Measurements from ENCODE around the gene ARHGAP20.

ARHGAP20 gene

DNA sequence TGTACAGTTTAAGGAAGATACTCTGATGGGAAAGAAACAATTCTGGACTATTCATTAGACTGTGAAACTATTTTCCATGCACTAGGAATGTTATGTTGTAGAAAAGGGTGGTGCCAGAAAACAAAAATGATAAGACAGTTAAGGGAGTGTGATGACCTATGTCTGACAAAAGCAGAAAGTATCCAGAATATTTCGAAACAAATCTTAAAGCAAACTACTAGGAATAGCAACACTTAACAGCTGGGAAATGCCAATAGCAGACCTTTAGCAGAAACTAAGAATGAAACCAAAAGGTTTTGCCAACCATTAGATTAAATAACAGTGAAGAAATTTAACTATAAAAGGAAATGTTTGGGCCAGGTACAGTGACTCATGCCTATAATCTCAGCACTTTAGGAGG is 3.3 kb upstream of the ARHGAP20 start:
- no peaks in the 10 kb centered on the region for H3K79me2 ChIP-seq (ENCODE audit: control insufficient read depth, insufficient read depth, low read length, unreplicated experiment)
- peak overlapping the region; percentile 52 for H3K27ac ChIP-seq (ENCODE audit: low read depth, low read length)
- H2AFZ ChIP-seq (ENCODE audit: low read length, unreplicated experiment): no peak overlapping the region
- no peaks in the 10 kb centered on the region for H3K27me3 ChIP-seq (ENCODE audit: insufficient read depth, low read length)
- H3K36me3 ChIP-seq (ENCODE audit: insufficient read depth, low read length): no peaks in the 10 kb centered on the region
- H3K4me1 ChIP-seq (ENCODE audit: control insufficient read depth, insufficient read depth, low read length, unreplicated experiment): peaks cover 32% of the 10 kb centered on the region
- H3K4me3 ChIP-seq (ENCODE audit: low read depth, low read length): no peak overlapping the region

DNA sequence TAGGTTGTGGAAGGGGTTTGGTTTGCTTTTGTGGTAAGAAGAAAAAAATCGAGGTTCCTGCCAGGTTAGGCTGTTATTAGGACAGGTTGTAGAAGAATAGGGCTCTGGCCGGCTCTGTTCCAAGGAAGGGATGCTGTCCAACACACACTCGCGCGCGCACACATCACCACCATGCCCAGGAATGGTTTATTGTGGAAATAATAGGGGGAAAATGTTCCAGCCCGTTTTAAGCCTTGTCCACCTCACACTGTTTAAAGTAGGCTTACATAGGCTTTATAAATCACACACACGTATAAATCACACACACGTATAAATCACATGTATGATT is 1.2 kb upstream of the ARHGAP20 start:
- Histone ChIP-seq H3K4me3 (ENCODE audit: low read depth, low read length) (peak overlapping the region; percentile 92), H3K27ac (ENCODE audit: low read depth, low read length) (no peak overlapping the region), H3K79me2 (ENCODE audit: control insufficient read depth, insufficient read depth, low read length, unreplicated experiment) (no peaks in the 10 kb centered on the region), H3K27me3 (ENCODE audit: insufficient read depth, low read length) (no peaks in the 10 kb centered on the region), H2AFZ (ENCODE audit: low read length, unreplicated experiment) (peak overlapping the region; percentile 90), H3K4me1 (ENCODE audit: control insufficient read depth, insufficient read depth, low read length, unreplicated experiment) (peaks cover 36% of the 10 kb centered on the region), H3K36me3 (ENCODE audit: insufficient read depth, low read length) (no peaks in the 10 kb centered on the region)

GRCh38 chr11:110712659-110713448 is 617 bp upstream of the ARHGAP20 start:
- H3K27me3 ChIP-seq (ENCODE audit: insufficient read depth, low read length): no peaks in the 10 kb centered on the region
- peaks cover 36% of the 10 kb centered on the region for H3K4me1 ChIP-seq (ENCODE audit: control insufficient read depth, insufficient read depth, low read length, unreplicated experiment)
- no peaks in the 10 kb centered on the region for H3K36me3 ChIP-seq (ENCODE audit: insufficient read depth, low read length)
- H2AFZ ChIP-seq (ENCODE audit: low read length, unreplicated experiment): peak overlapping the region; percentile 90
- no peaks in the 10 kb centered on the region for H3K79me2 ChIP-seq (ENCODE audit: control insufficient read depth, insufficient read depth, low read length, unreplicated experiment)
- H3K4me3 ChIP-seq (ENCODE audit: low read depth, low read length): peak overlapping the region; percentile 92
- H3K27ac ChIP-seq (ENCODE audit: low read depth, low read length): no peak overlapping the region

GRCh38 chr11:110711448-110711775 is 825 bp downstream of the ARHGAP20 start:
- H2AFZ ChIP-seq (ENCODE audit: low read length, unreplicated experiment): peak overlapping the region; percentile 79
- peaks cover 28% of the 10 kb centered on the region for H3K4me1 ChIP-seq (ENCODE audit: control insufficient read depth, insufficient read depth, low read length, unreplicated experiment)
- H3K79me2 ChIP-seq (ENCODE audit: control insufficient read depth, insufficient read depth, low read length, unreplicated experiment): no peaks in the 10 kb centered on the region
- peak overlapping the region; percentile 92 for H3K4me3 ChIP-seq (ENCODE audit: low read depth, low read length)
- no peaks in the 10 kb centered on the region for H3K36me3 ChIP-seq (ENCODE audit: insufficient read depth, low read length)
- H3K27ac ChIP-seq (ENCODE audit: low read depth, low read length): no peak overlapping the region
- no peaks in the 10 kb centered on the region for H3K27me3 ChIP-seq (ENCODE audit: insufficient read depth, low read length)

DNA sequence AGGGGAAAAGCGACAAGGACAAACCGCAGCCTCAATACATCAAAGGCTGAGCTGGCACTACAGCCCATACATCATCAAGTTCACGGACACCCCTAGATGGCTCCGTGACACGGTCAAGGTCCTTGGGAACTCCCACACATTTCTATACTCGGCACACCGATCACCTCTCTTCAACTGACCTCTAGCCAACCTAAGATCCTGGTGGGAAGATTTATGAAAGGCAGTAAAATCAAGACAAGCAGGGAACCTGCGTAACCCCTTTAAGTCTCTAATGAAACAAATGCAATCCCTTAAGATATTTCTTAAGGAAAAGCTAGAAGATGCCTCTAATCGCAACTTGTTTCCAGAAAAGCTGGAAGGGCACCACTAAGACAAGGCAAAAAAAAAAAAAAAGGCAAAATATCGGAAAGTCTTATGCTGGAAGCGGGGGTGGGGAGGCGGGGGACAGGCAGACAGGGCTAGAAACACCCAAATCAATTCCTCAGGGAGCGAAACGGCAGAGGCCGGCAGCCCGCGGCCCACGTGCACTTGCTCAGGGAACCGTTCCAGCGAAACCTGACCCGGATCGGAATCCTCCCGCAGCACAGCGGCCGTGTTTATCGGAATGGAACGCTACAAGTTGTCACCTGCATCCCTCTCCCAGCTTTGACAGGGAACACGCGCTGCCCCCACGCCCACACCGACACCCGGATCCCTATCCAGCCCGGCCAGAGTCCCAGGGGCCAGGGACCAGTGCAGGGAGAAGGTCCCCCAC is 1.4 kb downstream of the ARHGAP20 start:
- Histone ChIP-seq H3K27me3 (ENCODE audit: insufficient read depth, low read length) (no peaks in the 10 kb centered on the region), H3K4me1 (ENCODE audit: control insufficient read depth, insufficient read depth, low read length, unreplicated experiment) (peaks cover 22% of the 10 kb centered on the region), H3K27ac (ENCODE audit: low read depth, low read length) (no peak overlapping the region), H2AFZ (ENCODE audit: low read length, unreplicated experiment) (peak overlapping the region; percentile 34), H3K79me2 (ENCODE audit: control insufficient read depth, insufficient read depth, low read length, unreplicated experiment) (no peaks in the 10 kb centered on the region), H3K36me3 (ENCODE audit: insufficient read depth, low read length) (no peaks in the 10 kb centered on the region), H3K4me3 (ENCODE audit: low read depth, low read length) (peak overlapping the region; percentile 92)

GRCh38 chr11:110704210-110704864 is 7.9 kb downstream of the ARHGAP20 start:
- no peaks in the 10 kb centered on the region for H3K27me3 ChIP-seq (ENCODE audit: insufficient read depth, low read length)
- H3K4me1 ChIP-seq (ENCODE audit: control insufficient read depth, insufficient read depth, low read length, unreplicated experiment): no peaks in the 10 kb centered on the region
- H3K4me3 ChIP-seq (ENCODE audit: low read depth, low read length): no peak overlapping the region
- H3K36me3 ChIP-seq (ENCODE audit: insufficient read depth, low read length): no peaks in the 10 kb centered on the region
- no peaks in the 10 kb centered on the region for H3K79me2 ChIP-seq (ENCODE audit: control insufficient read depth, insufficient read depth, low read length, unreplicated experiment)
- H3K27ac ChIP-seq (ENCODE audit: low read depth, low read length): no peak overlapping the region
- H2AFZ ChIP-seq (ENCODE audit: low read length, unreplicated experiment): no peak overlapping the region

- no peak overlapping the region for H2AFZ ChIP-seq (ENCODE audit: low read length, unreplicated experiment)
- H3K27ac ChIP-seq (ENCODE audit: low read depth, low read length): no peak overlapping the region
- H3K27me3 ChIP-seq (ENCODE audit: insufficient read depth, low read length): no peaks in the 10 kb centered on the region
- H3K36me3 ChIP-seq (ENCODE audit: insufficient read depth, low read length): no peaks in the 10 kb centered on the region
- no peak overlapping the region for H3K4me3 ChIP-seq (ENCODE audit: low read depth, low read length)
- no peaks in the 10 kb centered on the region for H3K79me2 ChIP-seq (ENCODE audit: control insufficient read depth, insufficient read depth, low read length, unreplicated experiment)
- no peaks in the 10 kb centered on the region for H3K4me1 ChIP-seq (ENCODE audit: control insufficient read depth, insufficient read depth, low read length, unreplicated experiment)
Measured at GRCh38 chr11:110691926-110692325, 20.3 kb downstream of the ARHGAP20 start.

- H2AFZ ChIP-seq (ENCODE audit: low read length, unreplicated experiment): no peak overlapping the region
- no peaks in the 10 kb centered on the region for H3K27me3 ChIP-seq (ENCODE audit: insufficient read depth, low read length)
- H3K4me1 ChIP-seq (ENCODE audit: control insufficient read depth, insufficient read depth, low read length, unreplicated experiment): no peaks in the 10 kb centered on the region
- no peaks in the 10 kb centered on the region for H3K36me3 ChIP-seq (ENCODE audit: insufficient read depth, low read length)
- H3K27ac ChIP-seq (ENCODE audit: low read depth, low read length): no peak overlapping the region
- no peak overlapping the region for H3K4me3 ChIP-seq (ENCODE audit: low read depth, low read length)
- no peaks in the 10 kb centered on the region for H3K79me2 ChIP-seq (ENCODE audit: control insufficient read depth, insufficient read depth, low read length, unreplicated experiment)
Measured at GRCh38 chr11:110689306-110689705, 22.9 kb downstream of the ARHGAP20 start.

- Histone ChIP-seq H3K27me3 (ENCODE audit: insufficient read depth, low read length) (no peaks in the 10 kb centered on the region), H3K4me1 (ENCODE audit: control insufficient read depth, insufficient read depth, low read length, unreplicated experiment) (peaks cover 18% of the 10 kb centered on the region), H3K36me3 (ENCODE audit: insufficient read depth, low read length) (no peaks in the 10 kb centered on the region; the same call in 1 of the 2 replicates), H3K79me2 (ENCODE audit: control insufficient read depth, insufficient read depth, low read length, unreplicated experiment) (no peaks in the 10 kb centered on the region), H3K4me3 (ENCODE audit: low read depth, low read length) (no peak overlapping the region), H3K27ac (ENCODE audit: low read depth, low read length) (no peak overlapping the region), H2AFZ (ENCODE audit: low read length, unreplicated experiment) (no peak overlapping the region)
Measured at GRCh38 chr11:110679323-110679975, 32.8 kb downstream of the ARHGAP20 start.

GRCh38 chr11:110675548-110675947 is 36.7 kb downstream of the ARHGAP20 start:
- H3K27ac ChIP-seq (ENCODE audit: low read depth, low read length): no peak overlapping the region
- H3K4me1 ChIP-seq (ENCODE audit: control insufficient read depth, insufficient read depth, low read length, unreplicated experiment): peaks cover 8% of the 10 kb centered on the region
- H2AFZ ChIP-seq (ENCODE audit: low read length, unreplicated experiment): no peak overlapping the region
- H3K27me3 ChIP-seq (ENCODE audit: insufficient read depth, low read length): no peaks in the 10 kb centered on the region
- H3K4me3 ChIP-seq (ENCODE audit: low read depth, low read length): no peak overlapping the region
- no peaks in the 10 kb centered on the region for H3K79me2 ChIP-seq (ENCODE audit: control insufficient read depth, insufficient read depth, low read length, unreplicated experiment)
- H3K36me3 ChIP-seq (ENCODE audit: insufficient read depth, low read length): no peaks in the 10 kb centered on the region; the same call in 1 of the 2 replicates
